GM12873 (cell line): ENCODE measurements around the gene CANX.

ENCODE experiments used
- CTCF ChIP-seq: IDR thresholded peaks from 2 replicates; pipeline ENCODE4 v1.5.1; 2012; ENCODE audit warnings: low read depth, mild to moderate bottlenecking, moderate library complexity, low read length, control low read depth; ENCODE audit not compliant: insufficient read depth; ENCODE audit errors: missing control alignments

The CANX gene

GRCh38 chr5:179768326-179769085 is 69.7 kb downstream of the CANX start:
- TF ChIP-seq CTCF, result no peak

GRCh38 chr5:179769271-179769670 is 70.5 kb downstream of the CANX start:
- no peak for TF ChIP-seq CTCF

- no peak for TF ChIP-seq CTCF
Observed at GRCh38 chr5:179769796-179770195, 71.0 kb downstream of the CANX start.

- no peak for TF ChIP-seq CTCF
Observed at GRCh38 chr5:179771311-179771895, 72.6 kb downstream of the CANX start.

- no peak for TF ChIP-seq CTCF
Observed at GRCh38 chr5:179772351-179772750, 73.6 kb downstream of the CANX start.

- no peak for TF ChIP-seq CTCF
Observed at GRCh38 chr5:179773686-179774040, 74.9 kb downstream of the CANX start.

- no peak for TF ChIP-seq CTCF
Observed at GRCh38 chr5:179774442-179774841, 75.7 kb downstream of the CANX start.
